ENCODE data around the gene LSM10.

LSM10 gene

GRCh38 chr1:36383240-36383639, 14.5 kb downstream of the LSM10 start:
- no peak for DNase-seq (ENCODE audit: low read depth)

- no peak for DNase-seq (ENCODE audit: low read depth)
Observed at GRCh38 chr1:36382669-36383068, 15.0 kb downstream of the LSM10 start.

- no peak for DNase-seq (ENCODE audit: low read depth)
Observed at GRCh38 chr1:36382231-36382630, 15.5 kb downstream of the LSM10 start.

- DNase-seq (ENCODE audit: low read depth), result no peak
Observed at GRCh38 chr1:36381405-36381804, 16.3 kb downstream of the LSM10 start.

- DNase-seq (ENCODE audit: low read depth), result no peak
Observed at GRCh38 chr1:36380782-36381181, 16.9 kb downstream of the LSM10 start.

- DNase-seq (ENCODE audit: low read depth), result no peak
Observed at GRCh38 chr1:36380143-36380619, 17.5 kb downstream of the LSM10 start.

GRCh38 chr1:36377791-36378492, 19.8 kb downstream of the LSM10 start:
- DNase-seq (ENCODE audit: low read depth), result no peak

GRCh38 chr1:36372617-36373016, 25.1 kb downstream of the LSM10 start:
- DNase-seq (ENCODE audit: low read depth), result no peak

GRCh38 chr1:36369061-36369861, 28.4 kb downstream of the LSM10 start:
- DNase-seq (ENCODE audit: low read depth), result peak; percentile 72

GRCh38 chr1:36367798-36368197, 29.9 kb downstream of the LSM10 start:
- no peak for DNase-seq (ENCODE audit: low read depth)

GRCh38 chr1:36367066-36367465, 30.6 kb downstream of the LSM10 start:
- DNase-seq (ENCODE audit: low read depth), result no peak

GRCh38 chr1:36366091-36366661, 31.5 kb downstream of the LSM10 start:
- DNase-seq (ENCODE audit: low read depth), result peak; percentile 25

- no peak for DNase-seq (ENCODE audit: low read depth)
Observed at GRCh38 chr1:36365381-36365780, 32.3 kb downstream of the LSM10 start.

GRCh38 chr1:36359911-36360550, 37.7 kb downstream of the LSM10 start:
- no peak for DNase-seq (ENCODE audit: low read depth)

- DNase-seq (ENCODE audit: low read depth), result no peak
Observed at GRCh38 chr1:36359383-36359782, 38.3 kb downstream of the LSM10 start.

- DNase-seq (ENCODE audit: low read depth), result no peak
Observed at GRCh38 chr1:36358514-36359084, 39.1 kb downstream of the LSM10 start.

- no peak for DNase-seq (ENCODE audit: low read depth)
Observed at GRCh38 chr1:36355811-36356210, 41.9 kb downstream of the LSM10 start.

- no peak for DNase-seq (ENCODE audit: low read depth)
Observed at GRCh38 chr1:36354486-36354885, 43.2 kb downstream of the LSM10 start.

GRCh38 chr1:36352910-36353878, 44.5 kb downstream of the LSM10 start:
- DNase-seq (ENCODE audit: low read depth), result no peak

GRCh38 chr1:36352125-36352909, 45.4 kb downstream of the LSM10 start:
- DNase-seq (ENCODE audit: low read depth), result no peak

All from activated T-cell treated with anti-CD3 and anti-CD28 coated beads for 24 hours (primary cell).